GM12878 (cell line): ENCODE results near the gene SSH3. TPM values are rescaled to one million over a fixed set of nuclear protein-coding genes. Genes with fewer than 3 reads are reported as not detected.

Experiments
- BCL11A ChIP-seq: IDR thresholded peaks from 2 replicates; pipeline ENCODE4 v1.6.1; 2011; ENCODE audit warnings: low read depth, low read length
- CHD1 ChIP-seq: IDR thresholded peaks from 2 replicates; pipeline ENCODE4 v1.6.1; 2012; ENCODE audit warnings: low read depth, low read length, improper control_type of control experiment
- CHD4 ChIP-seq: fragments of 200-600 bp; sonication (generic); IDR thresholded peaks from 2 replicates; pipeline ENCODE4 v1.6.1; 2016; ENCODE audit warnings: mild to moderate bottlenecking
- GATAD2B ChIP-seq: fragments of 450-650 bp; conservative IDR thresholded peaks from 2 replicates; pipeline ENCODE4 v1.6.1; 2017; ENCODE audit warnings: low read depth, mild to moderate bottlenecking, moderate library complexity
- HDAC2 ChIP-seq: fragments of 200-600 bp; sonication (generic); IDR thresholded peaks from 2 replicates; pipeline ENCODE4 v1.6.1; 2017
- HDAC6 ChIP-seq: fragments of 200-600 bp; sonication (generic); IDR thresholded peaks from one replicate; pipeline ENCODE4 v1.8.0; 2017; ENCODE audit warnings: antibody characterized with exemption; ENCODE audit not compliant: unreplicated experiment
- HSF1 ChIP-seq: fragments of 150-350 bp; IDR thresholded peaks from 2 replicates; pipeline ENCODE4 v1.6.1; 2014; ENCODE audit warnings: mild to moderate bottlenecking, low read depth, low read length
- IRF4 ChIP-seq: IDR thresholded peaks from 2 replicates; pipeline ENCODE4 v1.6.1; 2011; ENCODE audit warnings: low read depth, low read length
- KDM1A ChIP-seq: fragments of 200-600 bp; sonication (generic); IDR thresholded peaks from 2 replicates; pipeline ENCODE4 v1.6.1; 2016; ENCODE audit warnings: borderline replicate concordance
- LARP7 ChIP-seq: fragments of 450-650 bp; IDR thresholded peaks from 2 replicates; pipeline ENCODE4 v1.6.1; 2017; ENCODE audit warnings: mild to moderate bottlenecking
- PAX8 ChIP-seq: fragments of 450-650 bp; IDR thresholded peaks from 2 replicates; pipeline ENCODE4 v1.6.1; 2017; ENCODE audit warnings: mild to moderate bottlenecking, moderate library complexity
- REST ChIP-seq: IDR thresholded peaks from 2 replicates; pipeline ENCODE4 v1.6.1; 2012; ENCODE audit warnings: mild to moderate bottlenecking, low read depth, low read length
- SPI1 ChIP-seq: IDR thresholded peaks from 2 replicates; pipeline ENCODE4 v1.6.1; 2011; ENCODE audit warnings: low read depth, mild to moderate bottlenecking, low read length, moderate library complexity, borderline replicate concordance; ENCODE audit not compliant: insufficient read depth
- SRF ChIP-seq, 2 experiments: IDR thresholded peaks; 2 replicates each; pipeline ENCODE4 v1.6.1; 2011; ENCODE audit warnings: low read depth in 2 of 2, low read length in 2 of 2, mild to moderate bottlenecking in 1 of 2, moderate library complexity in 1 of 2
- WRNIP1 ChIP-seq: IDR thresholded peaks from 2 replicates; pipeline ENCODE4 v1.6.1; 2011; ENCODE audit warnings: low read depth, low read length, improper control_type of control experiment, borderline replicate concordance
- ZBTB11 ChIP-seq: fragments of 450-650 bp; formaldehyde crosslinking; IDR thresholded peaks from 2 replicates; pipeline ENCODE4 v1.5.0; 2022; ENCODE audit warnings: mild to moderate bottlenecking, missing genetic modification characterization
- ZNF687 ChIP-seq: fragments of 450-650 bp; IDR thresholded peaks from 2 replicates; pipeline ENCODE4 v1.6.1; 2017; ENCODE audit warnings: mild to moderate bottlenecking, moderate library complexity
- ZSCAN29 ChIP-seq: fragments of 450-650 bp; IDR thresholded peaks from 2 replicates; pipeline ENCODE4 v1.6.1; 2017; ENCODE audit warnings: mild to moderate bottlenecking, moderate library complexity
- polyA plus RNA-seq, 11 experiments: library from polyadenylated mRNA; depleted of rRNA in 4 of 11; unstranded in 6 of 11; stranded (reverse) in 5 of 11; fragments of >200 nt; fragmentation: Nextera tagmentation in 4 of 11; fragmentation: Illumina TruSeq in 1 of 11; extraction: Ambion mirVana in 4 of 11; extraction: Trizol in 1 of 11; gene quantifications; 1 replicate in 1 of 11; 2 replicates in 10 of 11; pipeline versions ENCODE4 v1.2.1 to v1.2.3, GENCODE V29; 2011 to 2016; ENCODE audit warnings: inconsistent platforms in 2 of 11, missing spikeins in 2 of 11, low read depth in 1 of 11
- total RNA-seq, 4 experiments: library from RNA; depleted of rRNA in 3 of 4; stranded (reverse); fragments of >200 nt in 3 of 4; fragmentation: Illumina TruSeq in 1 of 4; extraction: Trizol in 1 of 4; gene quantifications; 2 replicates each; pipeline versions ENCODE4 v1.2.1 to v1.2.3, GENCODE V29; 2013 to 2021

SSH3 gene
- total and polyA plus RNA-seq, 10 of the 15 experiments (the other 5 are each of a cell fraction or from before 2014, with no cell fraction given): 0.05 to 0.83 (median 0.28) TPM; not detected in 3

GRCh38 chr11:67317205-67317887 is 14.0 kb downstream of the SSH3 start (continued):
- TF ChIP-seq REST: no peak
- 0 out of 2 replicates have a peak, but pooled peaks have one; percentile 18 for TF ChIP-seq WRNIP1
- TF ChIP-seq KDM1A: no peak
- TF ChIP-seq CHD1: no peak
- TF ChIP-seq HSF1: no peak
- no peak for TF ChIP-seq HDAC6
- TF ChIP-seq IRF4: no peak
- no peak for TF ChIP-seq HDAC2
- TF ChIP-seq SRF (IDR thresholded peaks at IDR 0.05; ENCODE audit: low read depth in 2 of 2, low read length in 2 of 2): 0 out of 4 replicates have a peak, but pooled peaks of 1 of the 2 experiments have one; percentile 43
- TF ChIP-seq SPI1: no peak
- peak; percentile 62 for TF ChIP-seq ZBTB11 (CRISPR knock-in tag)
- no peak; the same call in 1 of the 2 replicates for TF ChIP-seq LARP7
- 0 out of 2 replicates have a peak, but pooled peaks have one; percentile 7 for TF ChIP-seq BCL11A
- peak; percentile 44; the same call in 1 of the 2 replicates for TF ChIP-seq GATAD2B
- no peak for TF ChIP-seq PAX8
- TF ChIP-seq ZNF687: no peak; the same call in 1 of the 2 replicates
- TF ChIP-seq ZSCAN29: no peak
- no peak for TF ChIP-seq CHD4
